Activated T-cell treated with anti-CD3 and anti-CD28 coated beads, Interleukin-2, amount 50 U/mL, for 72 hours (primary cell): ENCODE measurements around the gene GAPDHS. TPM values are rescaled to one million over a fixed set of nuclear protein-coding genes. Genes with fewer than 3 reads are reported as not detected.
A peak's percentile ranks its signal among the peaks of the same experiment; 100 is the strongest.

Experiments
- ATAC-seq, 2 donors: fragments of 150-1000 bp; cut with Tn5 transposase; replicated peaks in 1 of 2; 2 replicates each; pipeline ENCODE4 v1.10.0; 2021; ENCODE audit warnings: moderate library complexity in 2 of 2, mild to moderate bottlenecking in 1 of 2
- DNase-seq, 2 donors: peaks; one replicate each; pipeline ENCODE4 v3.0.0; 2021 to 2022; ENCODE audit warnings: mixed read lengths in 1 of 2
- H3K27ac Mint-ChIP-seq: one replicate; pipeline ENCODE4 v1.8.0; 2022; ENCODE audit warnings: mild to moderate bottlenecking, moderate library complexity, mixed read lengths
- H3K27me3 Mint-ChIP-seq: one replicate; pipeline ENCODE4 v1.8.0; 2022; ENCODE audit warnings: low read depth, mixed read lengths
- H3K36me3 Mint-ChIP-seq, 2 donors: one replicate each; pipeline ENCODE4 v1.8.0; 2022; ENCODE audit warnings: mixed read lengths in 2 of 2, mild to moderate bottlenecking in 1 of 2; ENCODE audit not compliant: insufficient read depth in 2 of 2
- H3K4me1 Mint-ChIP-seq: one replicate; pipeline ENCODE4 v1.8.0; 2022; ENCODE audit warnings: low read depth, mixed read lengths
- H3K4me3 Mint-ChIP-seq, 2 donors: one replicate each; pipeline ENCODE4 v1.8.0; 2022; ENCODE audit warnings: mild to moderate bottlenecking in 2 of 2, mixed read lengths in 2 of 2, moderate library complexity in 2 of 2
- H3K9me3 Mint-ChIP-seq, 2 donors: one replicate each; pipeline ENCODE4 v1.8.0; 2022; ENCODE audit warnings: mixed read lengths in 2 of 2
- total RNA-seq, 2 donors: library from RNA; stranded (reverse); gene quantifications; one replicate each; pipeline ENCODE4 v1.2.3, GENCODE V29; 2022

The GAPDHS gene
- not detected for total RNA-seq

GRCh38 chr19:35533201-35533821, at the start of gene GAPDHS:
GAPDHS (plus strand) TSS chr19:35533456; CDS start chr19:35533528, 72 bp downstream.
- H3K36me3 Mint-ChIP-seq: no peaks in the 10 kb centered on the region
- H3K9me3 Mint-ChIP-seq: no peaks in the 10 kb centered on the region
- peak in 1 of 2 donors; percentile 12 for ATAC-seq
- peaks cover 17% of the 10 kb centered on the region for H3K27me3 Mint-ChIP-seq
- H3K27ac Mint-ChIP-seq: no peak within 1 kb of the TSS
- H3K4me3 Mint-ChIP-seq: peak within 1 kb of the TSS; percentile 55 to 61
- H3K4me1 Mint-ChIP-seq: peaks cover 16% of the 10 kb centered on the region
- no peak for DNase-seq

- Mint-ChIP-seq H3K27me3 (peaks cover 16% of the 10 kb centered on the region), H3K4me1 (peaks cover 16% of the 10 kb centered on the region), H3K4me3 (peak overlapping the region in 1 of 2 donors; percentile 31), H3K9me3 (no peaks in the 10 kb centered on the region), H3K36me3 (no peaks in the 10 kb centered on the region), H3K27ac (no peak overlapping the region)
- DNase-seq: peak; percentile 16
- peak; percentile 55 to 77 for ATAC-seq
Measured at GRCh38 chr19:35484252-35485036, 48.8 kb upstream of the GAPDHS start.

GRCh38 chr19:35486268-35486708, 47.0 kb upstream of the GAPDHS start:
- Mint-ChIP-seq H3K27me3 (peaks cover 16% of the 10 kb centered on the region), H3K4me1 (peaks cover 16% of the 10 kb centered on the region), H3K9me3 (no peaks in the 10 kb centered on the region), H3K4me3 (no peak overlapping the region), H3K36me3 (no peaks in the 10 kb centered on the region), H3K27ac (no peak overlapping the region)
- no peak for ATAC-seq
- no peak for DNase-seq

GRCh38 chr19:35487656-35488182, 45.5 kb upstream of the GAPDHS start:
- H3K4me3 Mint-ChIP-seq: no peak overlapping the region
- no peaks in the 10 kb centered on the region for H3K9me3 Mint-ChIP-seq
- no peaks in the 10 kb centered on the region for H3K36me3 Mint-ChIP-seq
- ATAC-seq (peak; percentile 26 to 31), DNase-seq (no peak)
- peaks cover 15% of the 10 kb centered on the region for H3K4me1 Mint-ChIP-seq
- no peak overlapping the region for H3K27ac Mint-ChIP-seq
- H3K27me3 Mint-ChIP-seq: peaks cover 16% of the 10 kb centered on the region

GRCh38 chr19:35488677-35489076, 44.6 kb upstream of the GAPDHS start:
- H3K27ac Mint-ChIP-seq: no peak overlapping the region
- peaks cover 23% of the 10 kb centered on the region for H3K27me3 Mint-ChIP-seq
- no peaks in the 10 kb centered on the region for H3K9me3 Mint-ChIP-seq
- no peak for ATAC-seq
- no peaks in the 10 kb centered on the region for H3K36me3 Mint-ChIP-seq
- DNase-seq: no peak
- peaks cover 11% of the 10 kb centered on the region for H3K4me1 Mint-ChIP-seq
- H3K4me3 Mint-ChIP-seq: no peak overlapping the region

GRCh38 chr19:35490364-35490763, 42.9 kb upstream of the GAPDHS start, which contains the start of gene KRTDAP:
KRTDAP (minus strand) TSS chr19:35490464; CDS start chr19:35490442, 22 bp downstream.
- ATAC-seq: no peak
- H3K27ac Mint-ChIP-seq: no peak within 1 kb of the TSS

GRCh38 chr19:35491836-35492360, 41.4 kb upstream of the GAPDHS start:
- no peak for ATAC-seq
- Mint-ChIP-seq H3K4me3 (no peak overlapping the region), H3K9me3 (no peaks in the 10 kb centered on the region), H3K36me3 (no peaks in the 10 kb centered on the region), H3K27ac (no peak overlapping the region), H3K27me3 (peaks cover 20% of the 10 kb centered on the region), H3K4me1 (peaks cover 10% of the 10 kb centered on the region)
- no peak for DNase-seq

More at GRCh38 chr19:35490364-35490763, 42.9 kb upstream of the GAPDHS start, which contains the start of gene KRTDAP:
- Mint-ChIP-seq H3K9me3 (no peaks in the 10 kb centered on the region), H3K4me1 (peaks cover 7% of the 10 kb centered on the region), H3K4me3 (no peak within 1 kb of the TSS), H3K36me3 (no peaks in the 10 kb centered on the region), H3K27me3 (peaks cover 20% of the 10 kb centered on the region)
- DNase-seq: no peak

- Mint-ChIP-seq H3K27ac (no peak overlapping the region), H3K4me3 (no peak overlapping the region), H3K36me3 (no peaks in the 10 kb centered on the region), H3K4me1 (peaks cover 10% of the 10 kb centered on the region), H3K27me3 (peaks cover 12% of the 10 kb centered on the region), H3K9me3 (no peaks in the 10 kb centered on the region)
- ATAC-seq (no peak), DNase-seq (no peak)
Measured at GRCh38 chr19:35493971-35494370, 39.3 kb upstream of the GAPDHS start.

GRCh38 chr19:35495107-35496064, 37.9 kb upstream of the GAPDHS start:
- no peaks in the 10 kb centered on the region for H3K9me3 Mint-ChIP-seq
- H3K27me3 Mint-ChIP-seq: peaks cover 12% of the 10 kb centered on the region
- H3K4me1 Mint-ChIP-seq: peaks cover 10% of the 10 kb centered on the region

GRCh38 chr19:35497406-35497805, 35.9 kb upstream of the GAPDHS start:
- Mint-ChIP-seq H3K27me3 (peaks cover 12% of the 10 kb centered on the region), H3K27ac (no peak overlapping the region), H3K36me3 (no peaks in the 10 kb centered on the region), H3K9me3 (no peaks in the 10 kb centered on the region), H3K4me1 (peaks cover 10% of the 10 kb centered on the region), H3K4me3 (no peak overlapping the region)
- no peak for DNase-seq
- no peak for ATAC-seq

More at GRCh38 chr19:35495107-35496064, 37.9 kb upstream of the GAPDHS start:
- H3K4me3 Mint-ChIP-seq: peak overlapping the region; percentile 24 to 66
- peak; percentile 80 to 82 for DNase-seq
- no peaks in the 10 kb centered on the region for H3K36me3 Mint-ChIP-seq
- ATAC-seq: peak; percentile 93 to 96
- H3K27ac Mint-ChIP-seq: peak overlapping the region; percentile 25

- H3K27ac Mint-ChIP-seq: no peak overlapping the region
- no peak for DNase-seq
- no peaks in the 10 kb centered on the region for H3K36me3 Mint-ChIP-seq
- no peak overlapping the region for H3K4me3 Mint-ChIP-seq
- no peaks in the 10 kb centered on the region for H3K9me3 Mint-ChIP-seq
- ATAC-seq: no peak
- H3K4me1 Mint-ChIP-seq: peaks cover 10% of the 10 kb centered on the region
- peaks cover 14% of the 10 kb centered on the region for H3K27me3 Mint-ChIP-seq
Measured at GRCh38 chr19:35498220-35498619, 35.0 kb upstream of the GAPDHS start.

GRCh38 chr19:35498984-35499527, 34.2 kb upstream of the GAPDHS start:
- H3K27me3 Mint-ChIP-seq: peaks cover 8% of the 10 kb centered on the region
- ATAC-seq: no peak
- H3K4me3 Mint-ChIP-seq: no peak overlapping the region
- no peak overlapping the region for H3K27ac Mint-ChIP-seq
- H3K36me3 Mint-ChIP-seq: no peaks in the 10 kb centered on the region
- DNase-seq: no peak
- H3K9me3 Mint-ChIP-seq: no peaks in the 10 kb centered on the region
- peaks cover 10% of the 10 kb centered on the region for H3K4me1 Mint-ChIP-seq
